Ecto neural progenitor cell (in vitro differentiated cells): ENCODE measurements around the gene TRAF1.

Experiments
- DNase-seq: peaks from one replicate; pipeline ENCODE4 v3.0.0-alpha.2; 2018; ENCODE audit warnings: low spot score

TRAF1 gene

DNA sequence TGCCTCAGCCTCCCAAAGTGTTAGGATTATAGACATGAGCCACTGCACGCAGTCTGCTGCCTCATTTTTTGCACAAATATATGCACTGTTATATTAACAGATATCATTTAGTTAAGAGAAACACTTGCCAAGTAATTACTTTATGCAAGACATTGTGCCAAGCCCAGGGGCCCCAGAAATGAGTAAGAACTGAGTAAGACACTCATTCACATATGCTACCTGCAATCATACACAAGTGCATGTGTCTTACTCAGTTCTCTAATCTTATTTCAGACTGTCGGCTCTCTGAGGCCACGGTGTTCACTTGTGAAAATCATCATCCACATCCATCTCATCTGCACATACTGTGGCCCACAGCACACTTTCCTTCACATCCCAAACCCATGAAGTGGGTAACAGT is 16.0 kb downstream of the TRAF1 start:
- DNase-seq: no peak

DNA sequence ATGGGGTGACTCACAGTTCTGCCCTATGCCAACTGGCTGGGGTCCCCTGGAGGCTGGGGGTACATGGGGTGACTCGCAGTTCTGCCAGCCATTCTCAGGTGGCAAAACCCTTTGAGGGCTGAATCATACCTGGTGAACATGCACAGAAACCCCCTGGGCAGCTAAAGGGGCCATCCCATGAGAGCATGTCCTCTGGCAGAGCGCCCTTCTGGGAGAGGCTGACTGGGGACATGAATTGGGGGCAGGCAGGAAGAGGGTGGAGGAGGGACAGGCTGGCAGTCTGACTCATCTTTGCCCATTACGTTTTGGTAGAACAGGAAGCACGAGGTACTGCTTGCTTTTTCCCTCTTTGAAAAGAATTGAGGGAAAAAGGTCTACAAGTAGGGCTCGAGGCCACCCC is 16.7 kb downstream of the TRAF1 start:
- DNase-seq: no peak

DNA sequence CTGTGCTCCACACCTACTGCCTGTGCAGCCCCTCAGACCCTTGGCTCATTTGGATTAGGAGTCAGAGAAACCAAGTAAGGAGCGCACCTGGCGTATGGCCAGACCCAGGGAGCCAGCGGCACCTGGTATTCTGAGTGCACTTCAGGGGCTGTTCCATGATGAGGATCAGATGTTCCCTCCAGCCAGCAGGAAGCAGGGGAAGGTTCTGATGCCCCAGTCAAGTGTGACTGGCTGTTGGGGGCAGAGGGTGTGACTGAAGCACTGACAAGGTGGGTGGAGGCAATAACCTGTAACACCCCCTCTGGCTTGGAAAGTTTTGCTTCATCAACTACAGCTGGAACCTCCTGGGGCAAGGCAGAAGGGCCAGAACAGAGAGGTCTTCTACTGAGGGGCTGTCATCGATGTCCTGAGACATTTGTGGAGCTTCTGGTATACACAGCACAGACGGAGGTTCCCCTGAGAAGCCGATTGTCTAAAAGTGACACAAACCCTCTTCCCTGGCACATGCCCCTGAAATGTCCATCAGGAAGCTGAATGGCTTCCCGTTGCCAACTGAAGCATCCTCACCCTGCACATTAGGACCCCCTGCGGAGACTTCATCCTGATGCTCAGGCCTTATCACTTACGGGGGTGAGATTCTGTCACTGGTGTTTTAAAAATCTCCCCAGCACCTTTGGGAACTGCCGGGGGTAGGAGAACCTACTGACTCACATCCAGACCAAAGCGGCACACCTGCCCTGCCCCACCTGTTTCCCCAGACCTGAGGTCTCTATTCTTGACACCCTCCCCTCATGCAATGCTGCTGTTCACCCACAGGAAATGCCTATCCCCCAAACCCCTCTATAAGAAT is 21.1 kb downstream of the TRAF1 start:
- no peak for DNase-seq

DNA sequence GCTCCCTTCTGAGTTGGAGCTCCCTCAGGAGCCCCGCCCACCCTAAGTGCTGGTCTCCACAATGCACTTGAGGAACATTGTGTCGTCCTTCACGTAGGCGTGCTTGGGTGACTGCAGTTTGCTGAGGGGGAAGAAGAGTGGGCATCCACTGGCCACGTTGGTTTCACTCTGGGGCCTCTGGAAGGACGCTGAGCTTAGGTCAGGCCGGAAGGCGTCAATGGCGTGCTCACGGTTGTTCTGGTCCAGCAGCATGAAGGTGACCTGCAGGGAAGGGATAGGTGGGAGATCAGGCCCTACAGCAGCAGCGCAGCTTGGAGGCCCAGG is 21.7 kb downstream of the TRAF1 start:
- no peak for DNase-seq

DNA sequence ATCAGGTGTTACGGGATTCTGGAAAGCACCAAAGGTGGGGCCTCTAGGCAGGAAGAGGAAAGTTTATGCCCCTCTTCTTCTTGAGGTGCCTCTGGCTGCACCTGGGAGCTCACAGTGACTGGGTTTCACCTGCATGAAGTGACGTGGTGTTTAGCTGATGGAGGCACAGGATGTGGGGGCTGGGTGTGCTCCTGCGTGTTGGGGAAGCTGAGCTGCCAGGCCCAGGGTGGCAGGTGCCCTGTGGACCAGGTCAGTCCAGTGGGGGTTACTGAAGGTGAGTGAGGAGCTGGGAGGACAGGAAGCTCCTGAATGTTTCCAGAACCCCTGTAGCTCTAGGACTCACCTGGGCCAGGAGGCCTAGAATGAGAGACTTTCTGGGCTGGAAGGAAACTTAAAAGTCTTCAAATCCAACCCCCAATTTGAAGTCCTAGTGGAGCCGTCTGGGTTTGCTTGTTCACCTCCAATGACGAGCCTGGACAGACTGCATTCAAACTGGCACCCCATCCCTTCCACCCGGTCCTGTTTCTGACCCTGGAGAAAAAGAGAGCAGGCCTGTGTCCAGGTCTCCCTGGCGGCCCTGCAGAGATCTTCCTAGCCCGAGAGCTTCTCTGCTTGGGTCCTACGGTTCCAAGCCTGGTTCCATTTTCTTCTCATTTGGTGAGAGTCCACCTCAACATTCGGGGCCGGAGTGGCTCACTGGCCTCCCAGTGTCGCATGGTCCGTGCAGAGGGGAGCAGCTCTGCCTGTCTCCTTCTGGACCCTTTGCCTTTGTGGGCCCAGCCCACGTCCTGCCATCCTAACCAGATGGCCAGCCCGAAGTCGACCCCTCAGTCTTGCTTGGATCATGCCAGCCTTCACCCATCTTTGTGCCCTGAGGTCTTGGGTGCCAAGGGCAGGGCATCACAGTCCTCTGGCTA is 22.3 kb downstream of the TRAF1 start:
- no peak for DNase-seq

DNA sequence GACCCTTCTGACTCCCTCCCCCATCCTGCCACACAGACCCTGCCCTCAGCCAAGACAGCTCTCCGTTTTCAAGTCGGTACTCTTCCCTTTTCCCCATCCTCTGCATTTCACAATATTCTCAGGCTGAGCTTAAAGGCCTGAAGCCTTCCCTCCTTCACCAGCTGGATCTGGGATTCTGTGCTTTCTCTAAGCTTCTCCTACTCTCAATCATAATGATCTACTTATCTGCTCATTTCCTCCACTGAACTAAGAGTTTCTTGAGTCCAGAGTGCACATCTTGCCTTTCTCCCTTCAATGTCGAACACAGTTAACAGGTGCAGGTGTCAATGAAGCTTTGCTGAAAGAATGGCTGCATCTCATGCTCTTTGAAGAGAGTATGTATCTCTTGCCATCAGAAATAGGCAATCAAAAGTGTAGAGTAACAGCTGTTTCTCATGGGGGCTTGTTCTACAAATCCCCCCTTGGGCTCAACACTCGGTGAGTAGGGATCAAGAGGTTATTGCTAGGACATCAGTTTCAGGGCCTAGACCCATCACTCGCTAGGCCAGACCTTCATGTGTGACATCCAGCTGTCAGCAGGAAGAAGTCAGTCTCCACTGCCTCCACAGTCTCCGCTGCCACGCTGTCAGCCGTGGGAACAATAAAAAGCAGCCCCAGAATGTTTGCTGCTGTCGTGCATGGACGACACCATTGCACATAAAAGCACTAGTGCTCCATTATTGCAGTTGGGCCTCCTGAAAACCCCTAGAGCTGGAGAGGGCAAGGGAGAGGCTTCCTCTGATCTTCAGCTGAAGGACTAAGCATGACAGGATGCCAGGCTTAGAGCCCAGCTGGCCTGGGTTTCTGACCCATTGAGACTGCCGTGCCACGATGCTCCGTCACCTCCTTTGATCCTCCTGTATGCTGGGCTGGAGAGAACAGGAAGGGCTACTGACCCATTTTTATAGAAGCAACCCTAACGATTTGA is 23.7 kb downstream of the TRAF1 start:
- no peak for DNase-seq

DNA sequence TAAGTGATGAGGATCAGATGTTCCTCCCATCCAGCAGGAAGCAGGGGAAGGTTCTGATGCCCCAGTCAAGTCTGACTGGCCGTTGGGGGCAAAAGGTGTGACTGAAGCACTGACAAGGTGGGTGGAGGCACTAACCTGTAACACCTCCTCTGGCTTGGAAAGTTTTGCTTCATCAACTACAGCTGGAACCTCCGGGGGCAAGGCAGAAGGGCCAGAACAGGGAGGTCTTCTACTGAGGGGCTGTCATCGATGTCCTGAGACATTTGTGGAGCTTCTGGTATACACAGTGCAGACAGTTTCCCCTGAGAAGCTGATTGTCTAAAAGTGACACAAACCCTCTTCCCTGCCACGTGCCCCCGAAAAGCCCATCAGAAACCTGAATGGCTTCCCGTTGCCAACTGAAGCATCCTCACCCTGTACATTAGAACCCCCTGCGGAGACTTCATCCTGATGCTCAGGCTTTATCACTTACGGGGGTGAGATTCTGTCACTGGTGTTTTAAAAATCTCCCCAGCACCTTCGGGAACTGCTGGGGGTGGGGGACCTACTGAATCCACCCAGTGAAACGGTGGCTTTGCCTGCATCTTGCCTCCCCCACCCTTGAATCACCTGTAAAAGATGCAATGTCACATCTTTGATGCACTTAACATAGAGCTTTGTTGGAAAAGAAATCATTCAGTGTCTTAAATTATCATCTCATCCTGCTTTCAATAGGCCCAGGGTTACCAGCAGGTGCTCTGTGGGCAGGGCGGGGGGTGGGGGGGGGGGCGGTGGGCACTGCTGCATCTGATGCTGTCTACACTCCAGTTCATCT is 24.6 kb downstream of the TRAF1 start:
- no peak for DNase-seq

DNA sequence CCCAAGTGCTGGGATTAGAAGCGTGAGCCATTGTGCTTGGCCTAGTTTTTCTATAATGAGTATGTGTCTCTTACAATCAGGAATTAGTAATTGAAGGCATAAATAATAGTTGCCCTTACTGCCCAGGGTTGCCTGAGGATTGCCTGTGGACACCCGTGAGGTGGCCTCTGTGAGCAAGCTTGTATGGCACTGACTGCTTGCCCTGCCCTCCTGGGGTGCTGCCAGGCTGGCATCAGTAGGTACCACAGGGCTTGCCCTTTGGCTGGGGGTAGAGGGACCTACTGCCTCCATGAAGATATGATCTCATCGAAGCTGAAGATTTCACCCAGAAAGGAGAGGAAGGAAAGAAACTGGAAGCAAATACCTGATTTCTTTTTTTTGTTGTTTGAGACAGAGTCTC is 25.8 kb downstream of the TRAF1 start:
- no peak for DNase-seq

DNA sequence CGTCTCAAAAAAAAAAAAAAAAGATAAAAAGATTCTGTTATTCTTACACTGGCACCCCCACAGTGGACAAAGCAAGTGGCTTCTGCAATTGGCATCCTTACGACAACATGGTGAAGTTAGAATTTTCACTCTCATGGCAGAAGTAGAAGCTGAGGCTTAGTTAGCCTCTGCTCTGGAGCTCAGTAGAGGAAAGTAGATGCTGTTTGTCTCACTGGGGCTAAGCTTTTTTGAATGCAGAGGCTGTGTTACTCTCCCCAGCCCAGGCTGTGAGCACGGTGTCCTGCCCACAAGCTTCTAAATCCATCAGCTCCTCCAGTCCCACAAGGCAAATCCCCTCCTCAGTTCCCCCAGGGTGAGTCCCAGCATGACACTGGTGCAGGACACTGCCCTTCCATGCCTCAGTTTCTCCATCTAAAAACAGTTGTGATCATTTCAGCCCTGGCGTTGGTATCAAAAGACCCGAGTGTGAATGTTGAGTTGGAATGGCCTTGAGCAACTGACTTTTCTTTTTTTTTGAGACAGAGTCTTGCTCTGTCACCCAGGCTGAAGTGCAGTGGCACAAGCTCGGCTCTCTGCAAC is 27.0 kb downstream of the TRAF1 start:
- DNase-seq: no peak

DNA sequence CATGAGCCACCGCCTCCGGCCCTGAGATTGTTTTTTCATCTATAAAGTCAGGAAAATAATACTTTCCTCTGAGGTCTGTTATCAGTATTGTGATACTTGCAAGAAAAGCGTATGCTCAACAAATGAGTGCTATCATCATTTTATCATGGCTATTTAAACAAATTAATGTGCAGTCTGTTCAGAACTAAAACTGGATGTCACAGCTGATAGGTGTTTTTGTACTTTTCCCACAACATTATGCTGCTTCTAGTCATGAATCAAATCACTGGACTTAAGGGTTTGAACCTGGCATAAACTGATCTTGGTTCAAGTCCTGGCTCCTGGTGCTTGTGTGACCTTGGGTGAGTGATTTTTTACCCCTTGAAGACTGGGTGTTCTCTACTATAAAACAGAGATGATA is 28.2 kb downstream of the TRAF1 start:
- DNase-seq: no peak

DNA sequence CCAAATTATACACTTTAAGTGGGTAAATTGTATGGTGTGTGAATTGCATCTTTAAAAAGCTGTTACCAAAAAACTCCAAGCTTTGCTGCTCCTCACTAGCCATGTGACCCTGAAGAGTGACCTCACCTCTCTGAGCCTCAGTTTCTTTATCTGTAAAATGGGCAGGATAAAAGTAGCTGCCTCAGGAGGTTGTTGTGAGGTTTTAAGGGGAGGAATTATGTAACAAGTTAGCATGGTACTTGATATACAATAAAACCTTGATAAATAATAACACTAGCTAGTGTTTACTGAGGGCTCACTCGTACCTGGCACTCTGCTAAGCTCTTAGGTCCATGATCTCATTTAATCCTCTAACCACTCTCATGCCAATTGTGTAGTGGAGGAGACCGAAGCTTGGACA is 30.6 kb downstream of the TRAF1 start:
- no peak for DNase-seq

DNA sequence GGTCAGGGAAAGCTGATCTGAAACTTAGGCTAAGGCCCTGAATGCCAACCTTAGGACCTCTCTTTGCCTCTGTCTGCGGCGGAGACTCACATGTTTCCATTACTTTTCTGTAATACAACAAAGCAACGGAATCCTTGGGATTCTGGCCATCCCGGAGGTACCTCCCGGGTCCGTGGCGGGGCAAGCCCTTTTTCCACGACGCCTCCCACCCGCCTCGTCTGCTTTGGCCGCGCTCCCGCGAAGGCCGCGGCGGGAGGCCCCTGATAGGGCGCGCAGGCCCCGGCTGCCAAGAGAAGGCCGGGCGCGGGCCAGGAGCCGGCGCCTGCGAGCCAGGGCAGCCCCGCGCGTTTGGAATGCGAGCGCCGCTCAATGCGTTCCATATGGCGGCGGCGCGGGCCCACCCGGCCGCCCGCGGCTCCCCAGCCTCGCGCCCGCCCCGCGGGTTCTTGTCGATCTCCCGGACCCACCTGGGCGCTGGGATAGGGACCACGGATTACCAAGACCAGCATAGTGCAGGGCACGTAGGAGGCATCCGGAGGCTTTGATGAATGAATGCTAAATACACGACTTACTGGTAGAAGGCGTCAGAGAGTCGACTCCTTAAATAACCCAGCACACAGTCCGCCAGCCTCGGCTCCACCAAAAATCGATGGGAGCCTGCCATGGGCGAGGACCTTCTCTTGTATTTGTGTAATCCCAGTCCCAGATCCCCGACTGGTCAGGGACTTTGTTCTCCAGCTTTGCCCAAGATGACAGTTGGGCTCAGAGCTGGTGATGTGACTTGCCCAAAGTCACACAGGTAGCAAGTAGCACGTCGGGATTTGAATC is 32.1 kb downstream of the TRAF1 start:
- DNase-seq: peak; percentile 66

DNA sequence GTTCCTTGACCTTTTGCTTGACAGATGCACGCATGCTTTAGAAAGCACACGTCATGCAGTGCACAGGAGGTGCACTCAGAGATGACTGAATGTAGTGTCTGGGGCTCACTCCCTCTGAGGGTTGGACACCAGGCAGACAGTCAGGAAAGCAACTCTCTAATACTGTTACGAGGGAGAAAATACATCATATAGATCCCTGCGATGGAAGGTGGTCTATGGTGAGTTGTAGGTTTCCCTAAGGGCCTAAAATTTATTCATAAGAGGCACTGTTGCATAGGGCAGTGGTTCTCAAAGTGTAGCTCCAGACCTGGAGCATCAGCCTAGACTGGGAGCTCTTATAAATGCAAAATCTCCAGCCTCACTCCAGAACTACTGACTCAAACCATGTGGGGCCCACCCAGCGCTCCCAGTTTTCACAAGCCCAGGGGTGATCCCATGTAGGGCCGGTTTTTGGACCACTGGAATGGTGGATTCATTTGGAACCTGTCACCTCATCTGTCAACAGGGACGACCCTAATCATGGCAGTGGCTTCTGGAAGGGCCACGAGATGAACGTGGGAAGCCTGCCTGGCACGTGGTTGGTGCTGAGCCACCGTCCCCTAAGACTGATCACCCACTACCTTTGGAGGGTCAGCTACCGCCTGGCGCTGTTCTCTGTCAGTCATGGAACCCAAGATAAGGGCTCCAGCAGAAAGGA is 32.8 kb downstream of the TRAF1 start:
- no peak for DNase-seq

DNA sequence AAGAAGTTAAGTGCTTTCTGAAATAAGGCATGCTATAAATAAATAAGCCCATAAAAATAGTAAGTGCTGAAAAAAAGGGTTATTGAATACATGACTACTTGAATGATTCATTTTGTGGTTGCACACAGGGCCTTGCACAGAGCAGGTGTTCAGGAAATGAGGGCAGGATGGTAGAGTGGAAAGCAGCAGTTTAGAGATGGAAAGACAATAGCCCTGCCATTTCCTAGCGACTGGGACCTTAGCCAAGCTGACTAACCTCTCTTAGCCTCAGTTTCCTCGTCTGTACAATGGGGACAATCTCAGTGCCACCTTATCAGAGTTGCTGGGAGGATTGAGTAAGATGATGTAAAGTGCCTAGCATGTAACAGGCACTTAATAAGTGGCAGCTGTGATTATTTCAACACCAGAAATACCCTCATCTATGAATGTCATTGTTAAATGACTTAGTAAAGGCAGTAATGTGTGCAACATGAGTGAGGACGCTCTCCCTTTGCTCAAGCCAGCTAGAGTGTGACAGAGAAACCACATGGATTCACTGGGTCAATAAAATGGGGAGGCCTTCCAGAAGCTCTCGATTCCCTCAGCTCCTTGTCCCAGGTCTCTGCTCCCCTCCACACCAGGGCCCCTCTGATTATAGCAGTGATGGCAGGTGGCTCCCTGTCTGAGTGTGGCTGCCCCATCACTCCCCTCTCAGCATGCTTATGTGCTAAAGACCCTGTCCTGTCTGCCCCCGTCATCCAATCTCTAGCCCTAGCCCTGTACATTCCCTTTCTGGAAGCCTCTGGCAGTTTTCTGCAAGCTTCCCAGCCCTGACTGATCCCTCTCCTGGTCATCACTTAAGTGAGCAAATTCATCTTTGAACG is 33.6 kb downstream of the TRAF1 start:
- no peak for DNase-seq

DNA sequence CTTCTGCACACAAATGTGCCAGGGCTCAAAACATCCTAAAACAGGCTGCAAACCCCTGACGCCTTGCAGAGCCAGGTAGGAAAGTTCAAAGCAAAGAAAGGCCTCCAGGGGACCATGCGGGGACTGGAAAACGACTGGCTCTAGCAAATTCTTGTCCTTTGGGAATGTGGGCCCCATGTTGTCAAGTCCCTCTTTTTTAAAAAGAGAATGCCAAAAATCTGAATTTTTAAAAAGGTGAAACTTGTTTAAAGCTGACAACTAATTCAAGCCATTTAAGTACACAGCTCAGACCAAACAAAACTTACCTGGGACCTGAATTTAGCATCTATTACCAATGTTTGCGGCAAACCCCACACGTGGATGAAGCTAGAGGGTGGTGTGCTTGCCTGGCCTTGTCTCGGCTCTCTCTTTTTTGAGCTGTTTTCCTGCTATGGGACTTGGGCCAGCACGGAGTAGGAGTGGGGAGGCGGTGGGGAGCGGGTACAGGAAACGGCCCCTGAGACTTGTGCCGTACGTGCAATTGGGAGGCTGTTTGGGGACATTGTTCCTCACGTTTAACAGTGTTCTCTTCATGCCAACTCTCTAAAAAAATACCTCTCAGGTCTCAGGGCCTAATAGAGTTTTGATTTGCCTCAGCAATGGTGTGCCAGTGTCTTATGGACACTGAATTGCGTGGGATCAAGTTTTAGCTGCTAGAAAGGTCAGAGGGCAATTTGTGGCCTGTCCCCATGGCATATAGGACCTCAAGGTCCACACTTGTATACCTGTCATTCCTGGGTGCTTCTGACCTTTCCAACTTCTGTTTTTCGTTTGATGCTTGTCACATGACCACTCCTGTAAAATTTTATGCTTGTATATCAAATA is 34.5 kb downstream of the TRAF1 start:
- DNase-seq: no peak

DNA sequence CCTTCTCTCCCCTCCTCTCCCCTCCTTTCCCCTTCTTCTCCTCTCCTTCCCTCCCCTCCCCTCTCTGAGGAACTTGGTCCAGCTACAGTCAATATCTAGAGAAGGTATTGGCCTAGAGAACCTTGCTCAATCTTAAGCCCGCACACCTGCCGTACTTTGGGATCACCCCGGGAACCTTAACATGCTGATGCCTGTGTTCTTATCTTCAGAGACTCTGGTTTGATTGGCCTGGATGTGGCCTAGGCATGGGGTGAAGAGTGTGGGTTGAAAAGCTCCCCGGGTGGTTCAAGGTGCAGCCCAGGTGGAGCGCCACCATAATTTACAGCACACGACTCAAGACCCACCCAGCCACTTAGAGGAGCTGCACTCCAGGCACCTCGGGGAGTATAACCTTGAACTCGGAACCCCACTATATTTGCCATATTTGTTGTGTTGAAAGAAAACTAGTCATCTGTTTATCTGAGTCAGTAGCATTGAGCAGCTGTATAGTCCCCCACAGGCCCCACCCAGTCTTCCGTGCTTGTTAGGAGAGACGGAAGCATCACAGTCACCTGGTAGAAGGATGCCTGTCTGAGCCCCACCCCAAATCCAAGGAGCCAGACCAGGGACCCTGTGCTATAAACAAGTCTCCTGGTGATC is 35.2 kb downstream of the TRAF1 start:
- DNase-seq: no peak
